Measurements from ENCODE around the gene OR6N1. TPM values are rescaled to one million over a fixed set of nuclear protein-coding genes. Genes with fewer than 3 reads are reported as not detected.

Gene OR6N1
- polyA plus RNA-seq, 1 of the 3 experiments (the other 2 are of a cell fraction) = not detected

- H4K20me1 ChIP-seq (ENCODE audit: insufficient read depth) = no peaks in the 10 kb centered on the region
- H2AFZ ChIP-seq (ENCODE audit: low read depth) = no peak overlapping the region
- H3K27me3 ChIP-seq (ENCODE audit: insufficient read depth) = no peaks in the 10 kb centered on the region
- no peak overlapping the region for H3K4me2 ChIP-seq
- no peak for DNase-seq
- H3K79me2 ChIP-seq (ENCODE audit: insufficient read depth) = no peaks in the 10 kb centered on the region
- ChIA-PET POLR2A (no interaction called here), CTCF (no interaction called here)
- H3K36me3 ChIP-seq (replicated peaks in 1 of 2; ENCODE audit: control insufficient read depth in 1 of 2, insufficient read depth in 2 of 2, low read length in 1 of 2) = no peaks in the 10 kb centered on the region
- H3F3A ChIP-seq (replicated peaks; ENCODE audit: insufficient read depth) = no peaks in the 10 kb centered on the region
- 0% methylated on average over 1 of the region's 1 CpG for WGBS (ENCODE audit: low lambda C conversion rate)
- H3K4me1 ChIP-seq (ENCODE audit: control insufficient read depth in 1 of 2, insufficient read depth in 2 of 2, low read depth in 1 of 2, low read length in 1 of 2) = no peaks in the 10 kb centered on the region
- H3K9ac ChIP-seq = no peak overlapping the region
- no peak overlapping the region for H3K27ac ChIP-seq (ENCODE audit: low read depth in 2 of 2, low read length in 1 of 2)
- no peak for TF ChIP-seq RFX5 (IDR thresholded peaks at IDR 0.05; ENCODE audit: low read length)
- no peak for TF ChIP-seq YY1 (IDR thresholded peaks at IDR 0.05; ENCODE audit: low read depth)
- TF ChIP-seq REST (IDR thresholded peaks at IDR 0.05; ENCODE audit: low read depth, low read length) = no peak
- no peak for TF ChIP-seq TCF12 (IDR thresholded peaks at IDR 0.05)
- H3K9me2 ChIP-seq = no peaks in the 10 kb centered on the region
- no peak overlapping the region for H3K4me3 ChIP-seq (ENCODE audit: low read depth in 2 of 2, low read length in 1 of 2)
- no peaks in the 10 kb centered on the region for H3K9me3 ChIP-seq
Measured at GRCh38 chr1:158814970-158815369, 43.0 kb upstream of the OR6N1 start.

DNA sequence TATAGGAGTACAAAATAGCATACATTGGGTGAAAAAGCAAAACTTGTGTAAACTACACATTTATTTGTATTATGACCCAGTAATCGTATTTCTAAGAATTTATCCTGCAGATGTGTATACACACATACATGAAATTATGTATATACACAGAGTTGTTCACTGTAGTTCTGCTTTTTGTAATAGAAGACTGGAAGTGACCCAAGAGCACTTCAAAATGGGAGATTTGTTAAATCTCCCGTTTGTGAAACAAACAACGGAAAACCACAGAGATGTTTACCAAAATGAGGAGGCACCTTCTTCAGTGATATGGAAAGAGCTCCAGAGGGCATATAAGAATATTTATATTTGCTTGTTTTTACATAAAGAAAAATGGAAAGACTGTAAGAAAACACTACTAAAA lies 41.2 kb upstream of the OR6N1 start:
- H3K27ac ChIP-seq (ENCODE audit: low read depth in 2 of 2, low read length in 1 of 2) = no peak overlapping the region
- no peaks in the 10 kb centered on the region for H3F3A ChIP-seq (replicated peaks; ENCODE audit: insufficient read depth)
- POLR2A ChIA-PET = no interaction called here
- no peak overlapping the region for H3K4me3 ChIP-seq (ENCODE audit: low read depth in 2 of 2, low read length in 1 of 2)
- no peaks in the 10 kb centered on the region for H4K20me1 ChIP-seq (ENCODE audit: insufficient read depth)
- no peak overlapping the region for H3K9ac ChIP-seq
- no peaks in the 10 kb centered on the region for H3K9me3 ChIP-seq
- no peaks in the 10 kb centered on the region for H3K36me3 ChIP-seq (replicated peaks in 1 of 2; ENCODE audit: control insufficient read depth in 1 of 2, insufficient read depth in 2 of 2, low read length in 1 of 2)
- no peak for DNase-seq
- H3K79me2 ChIP-seq (ENCODE audit: insufficient read depth) = no peaks in the 10 kb centered on the region
- no peaks in the 10 kb centered on the region for H3K27me3 ChIP-seq (ENCODE audit: insufficient read depth)
- H2AFZ ChIP-seq (ENCODE audit: low read depth) = no peak overlapping the region
- no peak overlapping the region for H3K4me2 ChIP-seq
- WGBS (ENCODE audit: low lambda C conversion rate) = 0% methylated on average over 3 of the region's 3 CpGs
- no peaks in the 10 kb centered on the region for H3K9me2 ChIP-seq
- H3K4me1 ChIP-seq (ENCODE audit: control insufficient read depth in 1 of 2, insufficient read depth in 2 of 2, low read depth in 1 of 2, low read length in 1 of 2) = no peaks in the 10 kb centered on the region
- TF ChIP-seq GABPA (IDR thresholded peaks at IDR 0.05; ENCODE audit: low read depth) = no peak
- TF ChIP-seq FOXM1 (IDR thresholded peaks at IDR 0.05; ENCODE audit: low read depth) = no peak
- no peak for TF ChIP-seq TCF12 (IDR thresholded peaks at IDR 0.05)
- TF ChIP-seq USF1 (IDR thresholded peaks at IDR 0.05; ENCODE audit: borderline replicate concordance, low read depth) = no peak
- no peak for TF ChIP-seq RCOR1 (IDR thresholded peaks at IDR 0.05; ENCODE audit: low read length)
- no peak for TF ChIP-seq MXI1 (IDR thresholded peaks at IDR 0.05; ENCODE audit: low read depth, low read length)
- no peak for TF ChIP-seq MAX (IDR thresholded peaks at IDR 0.05; ENCODE audit: low read depth)
- no peak for TF ChIP-seq EZH2phosphoT487 (IDR thresholded peaks at IDR 0.05; ENCODE audit: borderline replicate concordance, low read depth)
- no peak for TF ChIP-seq NRF1 (IDR thresholded peaks at IDR 0.05; ENCODE audit: low read depth, low read length)
- no peak for TF ChIP-seq IRF3 (IDR thresholded peaks at IDR 0.05; ENCODE audit: low read depth, low read length)
- CTCF ChIA-PET = no interaction called here

Data from SK-N-SH (cell line).